Left ventricle myocardium inferior (tissue), 1 donor: ENCODE results near the gene LRRC8E. TPM values are rescaled to one million over a fixed set of nuclear protein-coding genes. Genes with fewer than 3 reads are reported as not detected.

Source experiments
- DNase-seq: peaks from one replicate; pipeline ENCODE4 v3.0.0-alpha.2; 2020
- H3K27ac ChIP-seq: fragments of 200-600 bp; replicated peaks from 2 replicates; pipeline ENCODE4 v1.8.0; 2021
- H3K27me3 ChIP-seq: fragments of 200-600 bp; 2 replicates; pipeline ENCODE4 v1.8.0; 2021; ENCODE audit warnings: low read depth
- H3K36me3 ChIP-seq: fragments of 200-600 bp; 2 replicates; pipeline ENCODE4 v1.8.0; 2021
- H3K4me1 ChIP-seq: fragments of 200-600 bp; 2 replicates; pipeline ENCODE4 v1.8.0; 2021
- H3K4me3 ChIP-seq: fragments of 200-600 bp; 2 replicates; pipeline ENCODE4 v1.8.0; 2021; ENCODE audit warnings: mild to moderate bottlenecking, moderate library complexity
- H3K9me3 ChIP-seq: fragments of 200-600 bp; replicated peaks from 2 replicates; pipeline ENCODE4 v1.8.0; 2021
- CTCF ChIP-seq: fragments of 200-600 bp; IDR thresholded peaks from 2 replicates; pipeline ENCODE4 v1.8.0; 2021; ENCODE audit warnings: antibody characterized with exemption, mild to moderate bottlenecking, borderline replicate concordance
- intact Hi-C: fragments of 100-400 bp; cut with micrococcal nuclease; formaldehyde crosslinking; loops from one replicate; pipeline ENCODE4 v1.11.0; 2022
- total RNA-seq: library from RNA; stranded (reverse); fragmentation: NEBNext Ultra II Directional; extraction: Animal tissue kit (Norgen Biotek cat#: 25700); gene quantifications from one replicate; pipeline ENCODE4 v1.2.1, GENCODE V29; 2021
- donor health status: DM: no; HTN: yes; CAD: no; lungs with severe emphysema.

The LRRC8E gene
- total RNA-seq, 1 donor from 2014 or later, result 0.44 TPM

GRCh38 chr19:7904074-7905020 lies 16.0 kb downstream of the LRRC8E start:
- no peak for DNase-seq
- intact Hi-C loops, result no loop called here
- H3K27me3 ChIP-seq, result no peaks in the 10 kb centered on the region
- H3K27ac ChIP-seq, result peak overlapping the region; percentile 93
- TF ChIP-seq CTCF, result no peak
- H3K36me3 ChIP-seq, result peaks cover 22% of the 10 kb centered on the region
- peaks cover 54% of the 10 kb centered on the region for H3K4me1 ChIP-seq
- peak overlapping the region; percentile 97 for H3K4me3 ChIP-seq
- H3K9me3 ChIP-seq, result no peaks in the 10 kb centered on the region

GRCh38 chr19:7905268-7905667 lies 17.0 kb downstream of the LRRC8E start:
- no peak for TF ChIP-seq CTCF
- Histone ChIP-seq H3K36me3 (peaks cover 30% of the 10 kb centered on the region), H3K27ac (no peak overlapping the region), H3K4me1 (peaks cover 54% of the 10 kb centered on the region), H3K9me3 (no peaks in the 10 kb centered on the region), H3K27me3 (no peaks in the 10 kb centered on the region), H3K4me3 (peak overlapping the region; percentile 97)
- intact Hi-C loops, result no loop called here
- no peak for DNase-seq

GRCh38 chr19:7905859-7906258 lies 17.5 kb downstream of the LRRC8E start:
- no peak for TF ChIP-seq CTCF
- no peaks in the 10 kb centered on the region for H3K27me3 ChIP-seq
- no peaks in the 10 kb centered on the region for H3K9me3 ChIP-seq
- H3K4me1 ChIP-seq, result peaks cover 54% of the 10 kb centered on the region
- H3K4me3 ChIP-seq, result no peak overlapping the region
- peaks cover 36% of the 10 kb centered on the region for H3K36me3 ChIP-seq
- no peak overlapping the region for H3K27ac ChIP-seq
- no peak for DNase-seq
- intact Hi-C loops, result no loop called here

GRCh38 chr19:7907122-7907521 lies 18.8 kb downstream of the LRRC8E start:
- H3K9me3 ChIP-seq, result no peaks in the 10 kb centered on the region
- TF ChIP-seq CTCF, result no peak
- no peak overlapping the region for H3K4me3 ChIP-seq
- intact Hi-C loops, result no loop called here
- DNase-seq, result no peak
- peaks cover 54% of the 10 kb centered on the region for H3K4me1 ChIP-seq
- H3K36me3 ChIP-seq, result peaks cover 48% of the 10 kb centered on the region
- no peak overlapping the region for H3K27ac ChIP-seq
- no peaks in the 10 kb centered on the region for H3K27me3 ChIP-seq

GRCh38 chr19:7907544-7907943 lies 19.2 kb downstream of the LRRC8E start:
- Histone ChIP-seq H3K27ac (peak overlapping the region; percentile 23), H3K4me3 (no peak overlapping the region), H3K36me3 (peaks cover 53% of the 10 kb centered on the region), H3K27me3 (no peaks in the 10 kb centered on the region), H3K9me3 (no peaks in the 10 kb centered on the region), H3K4me1 (peaks cover 53% of the 10 kb centered on the region)
- intact Hi-C loops, result no loop called here
- TF ChIP-seq CTCF, result no peak
- no peak for DNase-seq
